Panc1 (cell line): ENCODE measurements around the gene SCD5. TPM values are rescaled to one million over a fixed set of nuclear protein-coding genes. Genes with fewer than 3 reads are reported as not detected.

Source experiments
- ATAC-seq: fragments of 200-7000 bp; cut with Tn5 transposase; 2 replicates; pipeline ENCODE4 v1.9.1; 2020; ENCODE audit warnings: mild to moderate bottlenecking, moderate library complexity
- BruUV-seq: library from RNA; stranded (reverse); fragments of 400-500 nt; replicated peaks from 2 replicates; lab custom pipeline; 2021; lab: Mats Ljungman, UMichigan
- CTCF ChIA-PET: fragments of 300-600 bp; sonication (Branson Sonifier 250); formaldehyde crosslinking; loops from one replicate; lab custom pipeline; 2022; ENCODE audit warnings: antibody characterized with exemption; lab: Charles Lee
- POLR2A ChIA-PET: fragments of 300-600 bp; sonication (Branson Sonifier 250); formaldehyde crosslinking; loops from one replicate; lab custom pipeline; 2022; ENCODE audit warnings: antibody characterized with exemption; lab: Charles Lee
- DNase-seq: peaks from one replicate; pipeline ENCODE4 v3.0.0-alpha.2; 2010; ENCODE audit warnings: low read depth, low spot score
- H3K27ac ChIP-seq: 2 replicates; pipeline ENCODE4 v1.5.1; 2011; ENCODE audit warnings: mild to moderate bottlenecking, low read length, inconsistent platforms
- H3K27me3 ChIP-seq: fragments of 200-500 bp; sonication (Bioruptor generic); 2 replicates; pipeline ENCODE4 v1.6.0; 2014; ENCODE audit warnings: low read length, inconsistent platforms; ENCODE audit not compliant: control insufficient read depth, insufficient read depth
- H3K36me3 ChIP-seq: fragments of 200-500 bp; sonication (Bioruptor generic); 2 replicates; pipeline ENCODE4 v1.5.1; 2014; ENCODE audit warnings: inconsistent platforms, mild to moderate bottlenecking, low read length, moderate library complexity; ENCODE audit not compliant: control insufficient read depth, insufficient read depth
- H3K4me1 ChIP-seq: 2 replicates; pipeline ENCODE4 v1.5.1; 2011; ENCODE audit warnings: inconsistent platforms, mild to moderate bottlenecking, low read length, moderate library complexity; ENCODE audit not compliant: control insufficient read depth, insufficient read depth
- H3K4me3 ChIP-seq, 2 experiments: 2 replicates each; pipeline ENCODE4 v1.5.1; 2011 to 2012; ENCODE audit warnings: low read depth in 2 of 2, low read length in 2 of 2, mild to moderate bottlenecking in 2 of 2, inconsistent platforms in 1 of 2, moderate library complexity in 1 of 2
- H3K9me3 ChIP-seq: fragments of 200-500 bp; sonication (Bioruptor generic); 2 replicates; pipeline ENCODE4 v1.5.1; 2014; ENCODE audit warnings: low read depth, mild to moderate bottlenecking, inconsistent platforms, low read length, moderate library complexity; ENCODE audit not compliant: control insufficient read depth, insufficient read depth
- POLR2AphosphoS5 ChIP-seq: IDR thresholded peaks from 2 replicates; pipeline ENCODE4 v1.6.1; 2012; ENCODE audit warnings: mild to moderate bottlenecking, low read depth, low read length, moderate library complexity
- SIN3A ChIP-seq: IDR thresholded peaks from 2 replicates; pipeline ENCODE4 v1.6.1; 2012; ENCODE audit warnings: low read depth, mild to moderate bottlenecking, low read length, moderate library complexity, borderline replicate concordance; ENCODE audit not compliant: insufficient read depth
- TCF7L2 ChIP-seq: IDR thresholded peaks from 2 replicates; pipeline ENCODE4 v1.6.1; 2011; ENCODE audit warnings: mild to moderate bottlenecking, low read depth, low read length, inconsistent platforms
- in situ Hi-C: cut with HindIII; loops from 2 replicates; pipeline ENCODE4 v1.10.0; 2016; ENCODE audit warnings: low sequenced_read_pairs, low pct_unique_long_range_greater_than_20kb
- intact Hi-C: fragments of 100-400 bp; cut with micrococcal nuclease; formaldehyde crosslinking; loops from one replicate; pipeline ENCODE4 v1.10.0; 2022; ENCODE audit not compliant: unreplicated experiment
- total RNA-seq: library from RNA; stranded (reverse); gene quantifications from one replicate; pipeline ENCODE4 v1.2.1, GENCODE V29; 2021; ENCODE audit not compliant: unreplicated experiment
- TF ChIP-seq, protein P1 (sequence below): fragments of 450-650 bp; IDR thresholded peaks from 2 replicates; pipeline ENCODE4 v1.5.1; 2017; ENCODE audit warnings: mild to moderate bottlenecking
- TF ChIP-seq, protein P2 (sequence below), 2 experiments: IDR thresholded peaks; 2 replicates each; pipeline ENCODE4 v1.6.1; 2011 to 2012; ENCODE audit warnings: low read depth in 2 of 2, control low read depth in 1 of 2, low read length in 1 of 2, mild to moderate bottlenecking in 1 of 2, moderate library complexity in 1 of 2; ENCODE audit not compliant: insufficient read depth in 1 of 2

The SCD5 gene
- total RNA-seq, 1 experiment from 2014 or later = 2.0 TPM

DNA sequence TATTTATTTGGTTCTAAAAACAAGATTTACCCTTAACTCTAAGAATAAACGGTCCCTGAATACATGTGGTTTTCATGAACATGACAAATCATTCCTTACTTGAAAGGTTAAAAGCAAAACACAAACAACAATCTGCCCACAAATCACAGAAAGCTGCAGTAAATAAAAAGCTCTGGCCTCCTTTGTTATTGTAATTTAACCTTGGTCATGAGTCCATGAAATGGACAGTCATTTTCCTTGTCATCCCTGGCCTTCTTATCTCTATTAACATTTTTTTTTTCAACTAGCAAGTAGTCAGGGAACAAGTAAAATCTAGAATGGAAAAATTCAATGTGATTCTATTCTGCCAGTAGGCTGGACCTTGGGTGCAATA lies 92.7 kb downstream of the SCD5 start:
- in situ Hi-C loops (no loop called here), intact Hi-C loops (no loop called here)
- ATAC-seq (no peak), DNase-seq (no peak)
- no peaks in the 10 kb centered on the region; the same call in 1 of the 2 replicates for H3K27me3 ChIP-seq
- ChIA-PET POLR2A (no interaction called here), CTCF (no interaction called here)
- no peak overlapping the region for H3K27ac ChIP-seq
- TF ChIP-seq SIN3A = no peak
- TF ChIP-seq, protein P1, sequence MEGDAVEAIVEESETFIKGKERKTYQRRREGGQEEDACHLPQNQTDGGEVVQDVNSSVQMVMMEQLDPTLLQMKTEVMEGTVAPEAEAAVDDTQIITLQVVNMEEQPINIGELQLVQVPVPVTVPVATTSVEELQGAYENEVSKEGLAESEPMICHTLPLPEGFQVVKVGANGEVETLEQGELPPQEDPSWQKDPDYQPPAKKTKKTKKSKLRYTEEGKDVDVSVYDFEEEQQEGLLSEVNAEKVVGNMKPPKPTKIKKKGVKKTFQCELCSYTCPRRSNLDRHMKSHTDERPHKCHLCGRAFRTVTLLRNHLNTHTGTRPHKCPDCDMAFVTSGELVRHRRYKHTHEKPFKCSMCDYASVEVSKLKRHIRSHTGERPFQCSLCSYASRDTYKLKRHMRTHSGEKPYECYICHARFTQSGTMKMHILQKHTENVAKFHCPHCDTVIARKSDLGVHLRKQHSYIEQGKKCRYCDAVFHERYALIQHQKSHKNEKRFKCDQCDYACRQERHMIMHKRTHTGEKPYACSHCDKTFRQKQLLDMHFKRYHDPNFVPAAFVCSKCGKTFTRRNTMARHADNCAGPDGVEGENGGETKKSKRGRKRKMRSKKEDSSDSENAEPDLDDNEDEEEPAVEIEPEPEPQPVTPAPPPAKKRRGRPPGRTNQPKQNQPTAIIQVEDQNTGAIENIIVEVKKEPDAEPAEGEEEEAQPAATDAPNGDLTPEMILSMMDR = no peak
- TF ChIP-seq TCF7L2 = no peak
- TF ChIP-seq, protein P2, sequence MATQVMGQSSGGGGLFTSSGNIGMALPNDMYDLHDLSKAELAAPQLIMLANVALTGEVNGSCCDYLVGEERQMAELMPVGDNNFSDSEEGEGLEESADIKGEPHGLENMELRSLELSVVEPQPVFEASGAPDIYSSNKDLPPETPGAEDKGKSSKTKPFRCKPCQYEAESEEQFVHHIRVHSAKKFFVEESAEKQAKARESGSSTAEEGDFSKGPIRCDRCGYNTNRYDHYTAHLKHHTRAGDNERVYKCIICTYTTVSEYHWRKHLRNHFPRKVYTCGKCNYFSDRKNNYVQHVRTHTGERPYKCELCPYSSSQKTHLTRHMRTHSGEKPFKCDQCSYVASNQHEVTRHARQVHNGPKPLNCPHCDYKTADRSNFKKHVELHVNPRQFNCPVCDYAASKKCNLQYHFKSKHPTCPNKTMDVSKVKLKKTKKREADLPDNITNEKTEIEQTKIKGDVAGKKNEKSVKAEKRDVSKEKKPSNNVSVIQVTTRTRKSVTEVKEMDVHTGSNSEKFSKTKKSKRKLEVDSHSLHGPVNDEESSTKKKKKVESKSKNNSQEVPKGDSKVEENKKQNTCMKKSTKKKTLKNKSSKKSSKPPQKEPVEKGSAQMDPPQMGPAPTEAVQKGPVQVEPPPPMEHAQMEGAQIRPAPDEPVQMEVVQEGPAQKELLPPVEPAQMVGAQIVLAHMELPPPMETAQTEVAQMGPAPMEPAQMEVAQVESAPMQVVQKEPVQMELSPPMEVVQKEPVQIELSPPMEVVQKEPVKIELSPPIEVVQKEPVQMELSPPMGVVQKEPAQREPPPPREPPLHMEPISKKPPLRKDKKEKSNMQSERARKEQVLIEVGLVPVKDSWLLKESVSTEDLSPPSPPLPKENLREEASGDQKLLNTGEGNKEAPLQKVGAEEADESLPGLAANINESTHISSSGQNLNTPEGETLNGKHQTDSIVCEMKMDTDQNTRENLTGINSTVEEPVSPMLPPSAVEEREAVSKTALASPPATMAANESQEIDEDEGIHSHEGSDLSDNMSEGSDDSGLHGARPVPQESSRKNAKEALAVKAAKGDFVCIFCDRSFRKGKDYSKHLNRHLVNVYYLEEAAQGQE (IDR thresholded peaks at IDR 0.05; ENCODE audit: insufficient read depth in 1 of 2, low read depth in 2 of 2, low read length in 1 of 2) = no peak
- TF ChIP-seq POLR2AphosphoS5 = no peak
- H3K9me3 ChIP-seq = no peaks in the 10 kb centered on the region
- H3K4me3 ChIP-seq = no peak overlapping the region
- no peaks in the 10 kb centered on the region for H3K4me1 ChIP-seq
- no TSS peak for BruUV-seq
- H3K36me3 ChIP-seq = no peaks in the 10 kb centered on the region

DNA sequence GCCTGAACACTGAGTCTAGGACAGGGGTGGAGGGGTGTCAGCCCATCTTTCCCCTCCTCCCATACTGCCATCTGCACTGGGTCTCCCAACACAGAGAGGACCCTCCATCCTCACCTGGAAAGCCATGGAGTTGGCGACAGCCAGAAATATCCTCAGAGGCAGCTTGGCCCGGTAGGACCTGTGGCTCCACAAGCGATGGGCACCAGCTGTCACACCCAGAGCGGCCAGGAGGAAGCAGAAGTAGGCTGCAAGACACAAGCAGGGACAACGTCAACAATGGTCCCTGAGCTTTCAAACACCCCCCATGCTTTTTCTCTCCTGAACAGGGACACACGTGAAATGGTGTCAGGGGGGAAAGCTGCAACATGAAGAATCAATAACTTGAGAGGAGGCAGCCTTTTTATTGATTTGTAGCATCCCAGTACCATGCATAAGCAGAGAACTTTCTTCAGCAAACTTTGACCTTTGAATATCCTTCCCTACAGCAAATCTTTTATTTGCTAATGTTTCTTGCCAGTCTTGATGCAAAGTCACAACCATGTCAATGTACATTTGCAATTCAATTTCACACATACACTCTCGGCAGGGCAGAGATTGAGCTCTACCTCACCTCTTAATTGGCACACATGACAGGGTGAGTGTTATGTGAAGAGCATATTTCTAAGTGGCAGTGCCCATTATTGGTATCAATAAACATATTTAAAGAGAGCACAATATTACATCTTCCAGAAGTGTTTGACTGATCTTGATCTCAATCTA lies 93.2 kb downstream of the SCD5 start:
- Histone ChIP-seq H3K36me3 (no peaks in the 10 kb centered on the region), H3K27ac (no peak overlapping the region), H3K9me3 (no peaks in the 10 kb centered on the region), H3K4me3 (no peak overlapping the region), H3K27me3 (no peaks in the 10 kb centered on the region; the same call in 1 of the 2 replicates), H3K4me1 (no peaks in the 10 kb centered on the region)
- no TSS peak for BruUV-seq
- in situ Hi-C loops = no loop called here
- no peak for TF ChIP-seq SIN3A
- CTCF ChIA-PET = no interaction called here
- no peak for DNase-seq
- POLR2A ChIA-PET = no interaction called here
- intact Hi-C loops = no loop called here
- no peak for ATAC-seq

DNA sequence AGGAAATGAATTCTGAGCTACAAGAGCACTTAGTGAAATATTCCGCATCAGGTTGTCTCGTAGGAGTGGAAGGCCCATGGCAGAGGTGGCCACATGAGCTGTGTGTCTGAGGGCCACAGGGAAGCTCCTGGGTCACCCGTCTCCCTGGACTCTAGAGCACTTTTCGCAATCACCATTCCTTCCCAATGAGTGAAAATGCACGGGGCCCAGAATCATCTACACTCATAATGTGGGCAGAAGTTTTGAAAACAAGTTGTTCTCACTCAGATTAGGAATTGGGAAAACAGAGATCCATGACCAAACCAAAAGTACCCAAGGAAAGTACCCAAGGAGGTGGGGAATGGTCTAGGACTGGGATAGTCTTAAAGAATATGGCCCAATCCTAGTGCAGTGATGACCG lies 94.4 kb downstream of the SCD5 start:
- POLR2A ChIA-PET = no interaction called here
- Histone ChIP-seq H3K27me3 (no peaks in the 10 kb centered on the region; the same call in 1 of the 2 replicates), H3K36me3 (no peaks in the 10 kb centered on the region), H3K4me3 (no peak overlapping the region), H3K27ac (no peak overlapping the region), H3K9me3 (no peaks in the 10 kb centered on the region), H3K4me1 (no peaks in the 10 kb centered on the region)
- TF ChIP-seq SIN3A (no peak), TCF7L2 (no peak), POLR2AphosphoS5 (no peak)
- TF ChIP-seq, protein P2 (IDR thresholded peaks at IDR 0.05; ENCODE audit: insufficient read depth in 1 of 2, low read depth in 2 of 2, low read length in 1 of 2) = no peak
- TF ChIP-seq, protein P1 = no peak
- in situ Hi-C loops (no loop called here), intact Hi-C loops (no loop called here)
- BruUV-seq = no TSS peak
- CTCF ChIA-PET = no interaction called here
- DNase-seq = no peak
- ATAC-seq = no peak
